ENCODE measurements around the gene EXTL1. TPM values are rescaled to one million over a fixed set of nuclear protein-coding genes. Genes with fewer than 3 reads are reported as not detected.

Gene EXTL1
- total RNA-seq, 6 experiments from 2014 or later, result 0.06 to 0.19 TPM; not detected in 4

DNA sequence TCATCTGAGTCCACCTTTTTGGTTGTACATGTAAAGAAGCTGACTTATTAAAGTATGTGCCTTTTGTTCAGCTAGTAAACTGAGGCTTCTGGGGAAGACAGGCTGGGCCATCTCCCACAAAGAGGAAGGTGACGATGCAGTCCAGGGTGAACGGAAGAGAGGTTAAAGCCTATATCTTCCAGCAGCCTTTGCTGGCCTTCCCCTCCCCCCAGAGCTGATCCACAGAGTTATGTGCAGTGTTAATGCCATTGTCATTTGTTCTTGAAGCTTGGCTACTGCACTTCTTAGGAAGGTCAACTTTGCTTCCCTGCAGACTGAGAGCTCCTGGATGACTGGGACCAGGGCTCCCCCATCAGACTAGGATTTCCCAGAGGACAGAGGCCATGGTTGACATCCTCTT is 22.2 kb downstream of the EXTL1 start:
- Histone ChIP-seq H3K27ac (no peak overlapping the region), H3K4me3 (no peak overlapping the region), H3K4me1 (peaks cover 0 to 11% (median 0%) of the 10 kb centered on the region in 4 donors), H3K9me3 (no peaks in the 10 kb centered on the region), H3K36me3 (no peaks in the 10 kb centered on the region), H3K27me3 (peaks cover 6 to 25% of the 10 kb centered on the region in 2 donors)
- TF ChIP-seq POLR2A (IDR thresholded peaks at IDR 0.05), result no peak
- TF ChIP-seq, protein P1, sequence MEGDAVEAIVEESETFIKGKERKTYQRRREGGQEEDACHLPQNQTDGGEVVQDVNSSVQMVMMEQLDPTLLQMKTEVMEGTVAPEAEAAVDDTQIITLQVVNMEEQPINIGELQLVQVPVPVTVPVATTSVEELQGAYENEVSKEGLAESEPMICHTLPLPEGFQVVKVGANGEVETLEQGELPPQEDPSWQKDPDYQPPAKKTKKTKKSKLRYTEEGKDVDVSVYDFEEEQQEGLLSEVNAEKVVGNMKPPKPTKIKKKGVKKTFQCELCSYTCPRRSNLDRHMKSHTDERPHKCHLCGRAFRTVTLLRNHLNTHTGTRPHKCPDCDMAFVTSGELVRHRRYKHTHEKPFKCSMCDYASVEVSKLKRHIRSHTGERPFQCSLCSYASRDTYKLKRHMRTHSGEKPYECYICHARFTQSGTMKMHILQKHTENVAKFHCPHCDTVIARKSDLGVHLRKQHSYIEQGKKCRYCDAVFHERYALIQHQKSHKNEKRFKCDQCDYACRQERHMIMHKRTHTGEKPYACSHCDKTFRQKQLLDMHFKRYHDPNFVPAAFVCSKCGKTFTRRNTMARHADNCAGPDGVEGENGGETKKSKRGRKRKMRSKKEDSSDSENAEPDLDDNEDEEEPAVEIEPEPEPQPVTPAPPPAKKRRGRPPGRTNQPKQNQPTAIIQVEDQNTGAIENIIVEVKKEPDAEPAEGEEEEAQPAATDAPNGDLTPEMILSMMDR (IDR thresholded peaks at IDR 0.05), result no peak
- no peak for ATAC-seq
- intact Hi-C loops (cut with DNase I), result no loop called here
- WGBS (ENCODE audit: insufficient coverage, low coverage, low lambda C conversion rate, missing lambda C conversion rate), result no CpG with 5 or more reads among the region's 2 CpGs
- no peak for DNase-seq

DNA sequence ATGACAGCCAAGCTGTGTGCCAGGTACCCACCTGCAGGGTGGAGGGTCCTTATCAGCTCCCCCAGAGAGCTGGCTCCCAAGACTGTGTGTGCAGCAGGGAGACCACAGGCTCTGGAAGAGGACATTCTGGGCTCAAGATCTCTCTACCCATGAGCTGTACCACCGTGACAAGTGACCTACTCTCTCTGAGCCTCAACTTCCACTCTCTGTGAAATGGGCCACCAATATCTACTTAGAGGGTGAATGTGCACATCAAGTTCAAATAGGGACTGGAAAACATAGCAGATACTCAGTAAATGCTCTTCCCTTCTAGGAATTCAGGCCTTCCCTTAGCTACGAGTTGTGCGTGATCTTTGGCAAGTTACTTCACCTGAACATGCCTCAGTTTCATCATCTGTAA is 22.8 kb downstream of the EXTL1 start:
- H3K4me3 ChIP-seq, result no peak overlapping the region
- ATAC-seq, result no peak

DNA sequence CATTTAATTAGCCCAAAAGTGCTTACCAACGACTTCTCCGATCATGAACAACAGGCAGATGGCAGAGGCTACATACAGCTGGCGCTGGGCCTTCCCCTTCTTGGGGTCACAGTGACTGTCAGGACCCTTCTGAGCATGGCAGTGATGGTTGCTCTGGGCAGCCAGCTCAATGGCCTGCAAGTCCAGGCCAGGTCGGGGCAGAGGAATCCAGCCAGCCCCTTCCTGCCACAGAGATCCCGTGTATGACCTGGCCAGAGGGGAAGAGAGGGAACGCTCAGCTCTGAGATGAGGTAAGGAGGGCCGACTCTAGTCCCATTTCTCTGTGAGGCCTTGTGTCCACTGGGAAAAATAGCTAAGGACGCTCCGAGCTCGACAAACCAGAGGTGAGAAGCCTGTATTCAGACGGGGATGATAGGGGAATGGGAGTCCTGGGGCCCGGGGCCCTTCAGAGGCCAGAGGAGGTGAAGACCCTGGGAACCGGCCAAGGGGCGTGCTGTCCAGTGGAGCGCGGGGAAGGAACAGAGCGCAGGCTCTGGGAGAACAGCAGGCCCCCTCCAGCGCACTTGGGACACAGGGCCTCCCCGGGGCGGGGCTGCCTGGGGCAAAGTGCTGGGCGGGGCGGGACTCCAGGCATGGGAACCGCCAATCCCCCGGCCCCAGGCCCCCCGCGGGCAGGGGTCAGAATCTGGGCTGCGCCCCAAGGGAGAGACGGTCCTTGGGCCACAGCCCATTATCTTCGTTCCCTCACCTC is 23.6 kb downstream of the EXTL1 start:
- intact Hi-C loops (cut with DNase I), result no loop called here
- 23% methylated on average over 12 of the region's 29 CpGs for WGBS (ENCODE audit: insufficient coverage, low coverage, low lambda C conversion rate, missing lambda C conversion rate)
- H3K27ac ChIP-seq, result no peak overlapping the region
- peak in 1 of 4 donors; percentile 6 for ATAC-seq
- TF ChIP-seq, protein P1 (IDR thresholded peaks at IDR 0.05), result no peak
- no peak for TF ChIP-seq POLR2A (IDR thresholded peaks at IDR 0.05)
- H3K36me3 ChIP-seq, result no peaks in the 10 kb centered on the region
- H3K27me3 ChIP-seq, result peaks cover 6 to 25% of the 10 kb centered on the region in 2 donors
- H3K4me1 ChIP-seq, result peaks cover 0 to 11% (median 0%) of the 10 kb centered on the region in 4 donors
- no peak overlapping the region for H3K4me3 ChIP-seq
- no peaks in the 10 kb centered on the region for H3K9me3 ChIP-seq
- DNase-seq, result no peak

More for the DNA sequence above, 22.8 kb downstream of the EXTL1 start:
- Histone ChIP-seq H3K4me1 (peaks cover 0 to 11% (median 0%) of the 10 kb centered on the region in 4 donors), H3K36me3 (no peaks in the 10 kb centered on the region), H3K27me3 (peaks cover 6 to 25% of the 10 kb centered on the region in 2 donors), H3K9me3 (no peaks in the 10 kb centered on the region), H3K27ac (no peak overlapping the region)
- 79% methylated on average over 3 of the region's 3 CpGs for WGBS (ENCODE audit: insufficient coverage, low coverage, low lambda C conversion rate, missing lambda C conversion rate)
- intact Hi-C loops (cut with DNase I), result no loop called here
- no peak for TF ChIP-seq POLR2A (IDR thresholded peaks at IDR 0.05)
- TF ChIP-seq, protein P1 (IDR thresholded peaks at IDR 0.05), result no peak
- no peak for DNase-seq

DNA sequence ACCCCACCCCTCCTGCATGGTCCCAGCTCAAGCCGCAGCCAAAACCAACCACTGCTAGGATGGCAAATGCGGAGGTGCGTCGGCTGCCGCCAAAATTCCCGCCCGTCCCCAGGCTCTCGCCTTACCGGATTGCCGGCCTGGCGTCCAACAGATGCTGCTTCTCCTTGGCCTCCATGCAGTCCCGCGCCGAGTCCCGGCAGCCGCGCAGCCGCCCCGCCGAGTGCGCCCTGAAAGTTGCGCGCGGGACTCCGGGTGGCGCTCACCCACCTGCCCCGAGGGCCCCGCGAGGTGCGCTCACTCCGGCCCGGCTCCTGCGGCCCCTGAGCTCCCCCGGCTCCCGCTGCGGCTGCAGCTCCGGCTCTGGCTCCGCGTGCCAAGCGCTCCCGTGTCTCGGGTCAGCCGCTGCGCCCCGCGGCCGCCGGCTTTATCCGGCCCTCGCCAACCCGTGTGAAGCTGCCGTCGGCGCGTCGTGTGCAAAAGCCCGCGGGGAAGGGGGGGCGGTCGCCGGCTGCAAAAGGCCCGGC is 24.2 kb downstream of the EXTL1 start, which contains the start of gene SLC30A2:
Gene SLC30A2, minus strand, starts transcription at position 397 of the 524 bp plus-strand sequence. Its CDS starts 222 bp downstream, at position 175.
- Histone ChIP-seq H3K9me3 (no peaks in the 10 kb centered on the region), H3K4me3 (peak within 1 kb of the TSS in 1 of 3 donors; percentile 13), H3K36me3 (no peaks in the 10 kb centered on the region), H3K27me3 (peaks cover 6 to 25% of the 10 kb centered on the region in 2 donors), H3K4me1 (peaks cover 0 to 11% (median 0%) of the 10 kb centered on the region in 4 donors), H3K27ac (no peak within 1 kb of the TSS)
- no peak for DNase-seq
- peak in 1 of 4 donors; percentile 31 for ATAC-seq
- TF ChIP-seq, protein P1 (IDR thresholded peaks at IDR 0.05), result no peak
- TF ChIP-seq POLR2A (IDR thresholded peaks at IDR 0.05), result no peak
- 6% methylated on average over 7 of the region's 62 CpGs for WGBS (ENCODE audit: insufficient coverage, low coverage, low lambda C conversion rate, missing lambda C conversion rate)
- intact Hi-C loops (cut with DNase I), result no loop called here
